ENCODE results near the gene C19orf81.

C19orf81 gene

GRCh38 chr19:50639121-50640112 lies 9.8 kb upstream of the C19orf81 start, which contains the start of gene SYT3 (continued):
- TF ChIP-seq, protein P1, sequence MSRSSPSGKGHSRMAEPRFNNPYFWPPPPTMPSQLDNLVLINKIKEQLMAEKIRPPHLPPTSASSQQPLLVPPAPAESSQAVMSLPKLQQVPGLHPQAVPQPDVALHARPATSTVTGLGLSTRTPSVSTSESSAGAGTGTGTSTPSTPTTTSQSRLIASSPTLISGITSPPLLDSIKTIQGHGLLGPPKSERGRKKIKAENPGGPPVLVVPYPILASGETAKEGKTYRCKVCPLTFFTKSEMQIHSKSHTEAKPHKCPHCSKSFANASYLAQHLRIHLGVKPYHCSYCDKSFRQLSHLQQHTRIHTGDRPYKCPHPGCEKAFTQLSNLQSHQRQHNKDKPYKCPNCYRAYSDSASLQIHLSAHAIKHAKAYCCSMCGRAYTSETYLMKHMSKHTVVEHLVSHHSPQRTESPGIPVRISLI (tag by site-specific recombination; IDR thresholded peaks at IDR 0.05), result peak; percentile 91
- TF ChIP-seq ZNF423 (tag by site-specific recombination; IDR thresholded peaks at IDR 0.05) (no peak), SCRT2 (tag by site-specific recombination; IDR thresholded peaks at IDR 0.05) (no peak), HOXC10 (CRISPR knock-in tag; IDR thresholded peaks at IDR 0.05) (peak; percentile 71; the same call in 1 of the 2 replicates), GLIS1 (tag by site-specific recombination; IDR thresholded peaks at IDR 0.05) (peak; percentile 24; the same call in 1 of the 2 replicates), ZNF654 (tag by site-specific recombination; IDR thresholded peaks at IDR 0.05; ENCODE audit: low read depth) (no peak), SALL2 (tag by site-specific recombination; IDR thresholded peaks at IDR 0.05; ENCODE audit: borderline replicate concordance) (no peak), ZNF529 (tag by site-specific recombination; IDR thresholded peaks at IDR 0.05; ENCODE audit: insufficient replicate concordance) (no peak), ZBTB48 (tag by site-specific recombination; IDR thresholded peaks at IDR 0.05) (peak; percentile 33; the same call in 1 of the 2 replicates), ZNF114 (tag by site-specific recombination; IDR thresholded peaks at IDR 0.05) (no peak), ZNF169 (tag by site-specific recombination; IDR thresholded peaks at IDR 0.05) (no peak), ZNF768 (tag by site-specific recombination; IDR thresholded peaks at IDR 0.05) (no peak), ZNF221 (tag by site-specific recombination; IDR thresholded peaks at IDR 0.05; ENCODE audit: borderline replicate concordance) (no peak), ZNF2 (tag by site-specific recombination; IDR thresholded peaks at IDR 0.05) (no peak), ZFHX2 (tag by site-specific recombination; conservative IDR thresholded peaks at IDR 0.05) (peak; percentile 46; the same call in 1 of the 2 replicates), ZNF239 (tag by site-specific recombination; IDR thresholded peaks at IDR 0.05) (no peak), BCL11B (tag by site-specific recombination; IDR thresholded peaks at IDR 0.05; ENCODE audit: low read depth) (no peak), ZNF558 (tag by site-specific recombination; IDR thresholded peaks at IDR 0.05) (no peak), YY2 (tag by site-specific recombination; IDR thresholded peaks at IDR 0.05) (no peak), ZNF521 (tag by site-specific recombination; IDR thresholded peaks at IDR 0.05) (no peak), ZNF677 (tag by site-specific recombination; IDR thresholded peaks at IDR 0.05) (no peak), ZNF791 (tag by site-specific recombination; IDR thresholded peaks at IDR 0.05) (no peak), ZNF692 (tag by site-specific recombination; IDR thresholded peaks at IDR 0.05) (0 out of 2 replicates have a peak, but pooled peaks have one; percentile 31), ZBTB20 (tag by site-specific recombination; IDR thresholded peaks at IDR 0.05) (peak; percentile 42; the same call in 1 of the 2 replicates), FEZF1 (tag by site-specific recombination; IDR thresholded peaks at IDR 0.05) (no peak), ZNF174 (tag by site-specific recombination; IDR thresholded peaks at IDR 0.05) (no peak), EGR2 (tag by site-specific recombination; IDR thresholded peaks at IDR 0.05; ENCODE audit: low read depth) (peak; percentile 34; the same call in 1 of the 2 replicates), ZNF214 (tag by site-specific recombination; IDR thresholded peaks at IDR 0.05; ENCODE audit: borderline replicate concordance) (no peak), ZNF624 (tag by site-specific recombination; IDR thresholded peaks at IDR 0.05) (no peak)
- TF ChIP-seq, protein P2, sequence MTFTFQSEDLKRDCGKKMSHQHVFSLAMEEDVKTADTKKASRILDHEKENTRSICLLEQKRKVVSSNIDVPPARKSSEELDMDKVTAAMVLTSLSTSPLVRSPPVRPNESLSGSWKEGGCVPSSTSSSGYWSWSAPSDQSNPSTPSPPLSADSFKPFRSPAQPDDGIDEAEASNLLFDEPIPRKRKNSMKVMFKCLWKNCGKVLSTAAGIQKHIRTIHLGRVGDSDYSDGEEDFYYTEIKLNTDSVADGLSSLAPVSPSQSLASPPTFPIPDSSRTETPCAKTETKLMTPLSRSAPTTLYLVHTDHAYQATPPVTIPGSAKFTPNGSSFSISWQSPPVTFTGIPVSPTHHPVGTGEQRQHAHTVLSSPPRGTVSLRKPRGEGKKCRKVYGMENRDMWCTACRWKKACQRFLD (tag by site-specific recombination; IDR thresholded peaks at IDR 0.05), result no peak
- TF ChIP-seq, protein P3, sequence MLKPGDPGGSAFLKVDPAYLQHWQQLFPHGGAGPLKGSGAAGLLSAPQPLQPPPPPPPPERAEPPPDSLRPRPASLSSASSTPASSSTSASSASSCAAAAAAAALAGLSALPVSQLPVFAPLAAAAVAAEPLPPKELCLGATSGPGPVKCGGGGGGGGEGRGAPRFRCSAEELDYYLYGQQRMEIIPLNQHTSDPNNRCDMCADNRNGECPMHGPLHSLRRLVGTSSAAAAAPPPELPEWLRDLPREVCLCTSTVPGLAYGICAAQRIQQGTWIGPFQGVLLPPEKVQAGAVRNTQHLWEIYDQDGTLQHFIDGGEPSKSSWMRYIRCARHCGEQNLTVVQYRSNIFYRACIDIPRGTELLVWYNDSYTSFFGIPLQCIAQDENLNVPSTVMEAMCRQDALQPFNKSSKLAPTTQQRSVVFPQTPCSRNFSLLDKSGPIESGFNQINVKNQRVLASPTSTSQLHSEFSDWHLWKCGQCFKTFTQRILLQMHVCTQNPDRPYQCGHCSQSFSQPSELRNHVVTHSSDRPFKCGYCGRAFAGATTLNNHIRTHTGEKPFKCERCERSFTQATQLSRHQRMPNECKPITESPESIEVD (tag by site-specific recombination; IDR thresholded peaks at IDR 0.05), result no peak
- TF ChIP-seq, protein P4, sequence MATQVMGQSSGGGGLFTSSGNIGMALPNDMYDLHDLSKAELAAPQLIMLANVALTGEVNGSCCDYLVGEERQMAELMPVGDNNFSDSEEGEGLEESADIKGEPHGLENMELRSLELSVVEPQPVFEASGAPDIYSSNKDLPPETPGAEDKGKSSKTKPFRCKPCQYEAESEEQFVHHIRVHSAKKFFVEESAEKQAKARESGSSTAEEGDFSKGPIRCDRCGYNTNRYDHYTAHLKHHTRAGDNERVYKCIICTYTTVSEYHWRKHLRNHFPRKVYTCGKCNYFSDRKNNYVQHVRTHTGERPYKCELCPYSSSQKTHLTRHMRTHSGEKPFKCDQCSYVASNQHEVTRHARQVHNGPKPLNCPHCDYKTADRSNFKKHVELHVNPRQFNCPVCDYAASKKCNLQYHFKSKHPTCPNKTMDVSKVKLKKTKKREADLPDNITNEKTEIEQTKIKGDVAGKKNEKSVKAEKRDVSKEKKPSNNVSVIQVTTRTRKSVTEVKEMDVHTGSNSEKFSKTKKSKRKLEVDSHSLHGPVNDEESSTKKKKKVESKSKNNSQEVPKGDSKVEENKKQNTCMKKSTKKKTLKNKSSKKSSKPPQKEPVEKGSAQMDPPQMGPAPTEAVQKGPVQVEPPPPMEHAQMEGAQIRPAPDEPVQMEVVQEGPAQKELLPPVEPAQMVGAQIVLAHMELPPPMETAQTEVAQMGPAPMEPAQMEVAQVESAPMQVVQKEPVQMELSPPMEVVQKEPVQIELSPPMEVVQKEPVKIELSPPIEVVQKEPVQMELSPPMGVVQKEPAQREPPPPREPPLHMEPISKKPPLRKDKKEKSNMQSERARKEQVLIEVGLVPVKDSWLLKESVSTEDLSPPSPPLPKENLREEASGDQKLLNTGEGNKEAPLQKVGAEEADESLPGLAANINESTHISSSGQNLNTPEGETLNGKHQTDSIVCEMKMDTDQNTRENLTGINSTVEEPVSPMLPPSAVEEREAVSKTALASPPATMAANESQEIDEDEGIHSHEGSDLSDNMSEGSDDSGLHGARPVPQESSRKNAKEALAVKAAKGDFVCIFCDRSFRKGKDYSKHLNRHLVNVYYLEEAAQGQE (tag by site-specific recombination; IDR thresholded peaks at IDR 0.05), result no peak
